ENCODE results near the gene RC3H1. TPM values are rescaled to one million over a fixed set of nuclear protein-coding genes. Genes with fewer than 3 reads are reported as not detected.

Gene RC3H1
- total and polyA plus RNA-seq, 2 experiments from 2014 or later = 6.8 to 24.5 TPM

DNA sequence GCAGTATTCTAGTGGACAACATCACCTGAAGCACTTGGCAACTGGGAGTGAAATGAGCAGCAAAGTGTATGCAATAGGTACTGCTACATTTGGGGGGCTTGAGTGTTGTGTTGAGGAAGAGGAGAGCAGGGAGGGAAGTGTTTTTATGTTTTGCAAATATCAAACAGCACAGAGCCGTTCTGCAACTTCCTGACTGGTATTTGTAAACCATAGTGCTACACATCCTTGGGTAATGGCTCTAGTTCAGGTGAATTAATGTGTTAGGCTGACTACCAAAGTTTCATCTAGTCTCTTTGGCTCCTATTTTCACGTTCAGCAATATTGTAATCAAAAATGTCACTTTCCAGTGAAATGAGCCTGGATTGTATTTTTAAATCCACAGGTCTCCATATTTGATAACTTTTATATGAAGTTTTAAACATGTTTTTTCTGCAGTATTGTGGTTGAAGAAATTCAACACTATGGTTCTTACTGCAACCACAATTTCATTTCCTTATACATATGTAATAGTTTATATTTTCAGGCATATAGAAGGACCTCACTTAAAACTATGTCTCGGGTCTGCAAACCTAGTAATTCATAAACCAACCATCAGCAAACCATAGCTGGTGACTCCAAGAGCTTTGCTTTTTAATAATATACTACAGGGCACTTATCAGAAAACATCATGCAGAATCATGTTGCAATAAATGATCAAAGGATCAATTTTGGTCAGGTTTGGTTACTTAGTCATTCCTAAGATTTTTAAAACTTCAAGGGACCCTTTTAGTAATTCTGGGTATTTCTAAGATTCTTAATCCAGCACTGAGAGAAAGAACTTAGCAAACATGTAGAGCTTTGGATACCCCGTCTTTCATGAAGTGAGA is 135.2 kb downstream of the RC3H1 start (continued):
- TF ChIP-seq, protein P1, sequence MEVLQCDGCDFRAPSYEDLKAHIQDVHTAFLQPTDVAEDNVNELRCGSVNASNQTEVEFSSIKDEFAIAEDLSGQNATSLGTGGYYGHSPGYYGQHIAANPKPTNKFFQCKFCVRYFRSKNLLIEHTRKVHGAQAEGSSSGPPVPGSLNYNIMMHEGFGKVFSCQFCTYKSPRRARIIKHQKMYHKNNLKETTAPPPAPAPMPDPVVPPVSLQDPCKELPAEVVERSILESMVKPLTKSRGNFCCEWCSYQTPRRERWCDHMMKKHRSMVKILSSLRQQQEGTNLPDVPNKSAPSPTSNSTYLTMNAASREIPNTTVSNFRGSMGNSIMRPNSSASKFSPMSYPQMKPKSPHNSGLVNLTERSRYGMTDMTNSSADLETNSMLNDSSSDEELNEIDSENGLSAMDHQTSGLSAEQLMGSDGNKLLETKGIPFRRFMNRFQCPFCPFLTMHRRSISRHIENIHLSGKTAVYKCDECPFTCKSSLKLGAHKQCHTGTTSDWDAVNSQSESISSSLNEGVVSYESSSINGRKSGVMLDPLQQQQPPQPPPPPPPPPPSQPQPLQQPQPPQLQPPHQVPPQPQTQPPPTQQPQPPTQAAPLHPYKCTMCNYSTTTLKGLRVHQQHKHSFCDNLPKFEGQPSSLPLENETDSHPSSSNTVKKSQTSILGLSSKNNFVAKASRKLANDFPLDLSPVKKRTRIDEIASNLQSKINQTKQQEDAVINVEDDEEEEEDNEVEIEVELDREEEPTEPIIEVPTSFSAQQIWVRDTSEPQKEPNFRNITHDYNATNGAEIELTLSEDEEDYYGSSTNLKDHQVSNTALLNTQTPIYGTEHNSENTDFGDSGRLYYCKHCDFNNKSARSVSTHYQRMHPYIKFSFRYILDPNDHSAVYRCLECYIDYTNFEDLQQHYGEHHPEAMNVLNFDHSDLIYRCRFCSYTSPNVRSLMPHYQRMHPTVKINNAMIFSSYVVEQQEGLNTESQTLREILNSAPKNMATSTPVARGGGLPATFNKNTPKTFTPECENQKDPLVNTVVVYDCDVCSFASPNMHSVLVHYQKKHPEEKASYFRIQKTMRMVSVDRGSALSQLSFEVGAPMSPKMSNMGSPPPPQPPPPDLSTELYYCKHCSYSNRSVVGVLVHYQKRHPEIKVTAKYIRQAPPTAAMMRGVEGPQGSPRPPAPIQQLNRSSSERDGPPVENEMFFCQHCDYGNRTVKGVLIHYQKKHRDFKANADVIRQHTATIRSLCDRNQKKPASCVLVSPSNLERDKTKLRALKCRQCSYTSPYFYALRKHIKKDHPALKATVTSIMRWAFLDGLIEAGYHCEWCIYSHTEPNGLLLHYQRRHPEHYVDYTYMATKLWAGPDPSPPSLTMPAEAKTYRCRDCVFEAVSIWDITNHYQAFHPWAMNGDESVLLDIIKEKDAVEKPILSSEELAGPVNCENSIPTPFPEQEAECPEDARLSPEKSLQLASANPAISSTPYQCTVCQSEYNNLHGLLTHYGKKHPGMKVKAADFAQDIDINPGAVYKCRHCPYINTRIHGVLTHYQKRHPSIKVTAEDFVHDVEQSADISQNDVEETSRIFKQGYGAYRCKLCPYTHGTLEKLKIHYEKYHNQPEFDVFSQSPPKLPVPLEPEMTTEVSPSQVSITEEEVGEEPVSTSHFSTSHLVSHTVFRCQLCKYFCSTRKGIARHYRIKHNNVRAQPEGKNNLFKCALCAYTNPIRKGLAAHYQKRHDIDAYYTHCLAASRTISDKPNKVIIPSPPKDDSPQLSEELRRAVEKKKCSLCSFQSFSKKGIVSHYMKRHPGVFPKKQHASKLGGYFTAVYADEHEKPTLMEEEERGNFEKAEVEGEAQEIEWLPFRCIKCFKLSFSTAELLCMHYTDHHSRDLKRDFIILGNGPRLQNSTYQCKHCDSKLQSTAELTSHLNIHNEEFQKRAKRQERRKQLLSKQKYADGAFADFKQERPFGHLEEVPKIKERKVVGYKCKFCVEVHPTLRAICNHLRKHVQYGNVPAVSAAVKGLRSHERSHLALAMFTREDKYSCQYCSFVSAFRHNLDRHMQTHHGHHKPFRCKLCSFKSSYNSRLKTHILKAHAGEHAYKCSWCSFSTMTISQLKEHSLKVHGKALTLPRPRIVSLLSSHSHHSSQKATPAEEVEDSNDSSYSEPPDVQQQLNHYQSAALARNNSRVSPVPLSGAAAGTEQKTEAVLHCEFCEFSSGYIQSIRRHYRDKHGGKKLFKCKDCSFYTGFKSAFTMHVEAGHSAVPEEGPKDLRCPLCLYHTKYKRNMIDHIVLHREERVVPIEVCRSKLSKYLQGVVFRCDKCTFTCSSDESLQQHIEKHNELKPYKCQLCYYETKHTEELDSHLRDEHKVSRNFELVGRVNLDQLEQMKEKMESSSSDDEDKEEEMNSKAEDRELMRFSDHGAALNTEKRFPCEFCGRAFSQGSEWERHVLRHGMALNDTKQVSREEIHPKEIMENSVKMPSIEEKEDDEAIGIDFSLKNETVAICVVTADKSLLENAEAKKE (CRISPR knock-in tag; IDR thresholded peaks at IDR 0.05) = no peak
- TF ChIP-seq, protein P2, sequence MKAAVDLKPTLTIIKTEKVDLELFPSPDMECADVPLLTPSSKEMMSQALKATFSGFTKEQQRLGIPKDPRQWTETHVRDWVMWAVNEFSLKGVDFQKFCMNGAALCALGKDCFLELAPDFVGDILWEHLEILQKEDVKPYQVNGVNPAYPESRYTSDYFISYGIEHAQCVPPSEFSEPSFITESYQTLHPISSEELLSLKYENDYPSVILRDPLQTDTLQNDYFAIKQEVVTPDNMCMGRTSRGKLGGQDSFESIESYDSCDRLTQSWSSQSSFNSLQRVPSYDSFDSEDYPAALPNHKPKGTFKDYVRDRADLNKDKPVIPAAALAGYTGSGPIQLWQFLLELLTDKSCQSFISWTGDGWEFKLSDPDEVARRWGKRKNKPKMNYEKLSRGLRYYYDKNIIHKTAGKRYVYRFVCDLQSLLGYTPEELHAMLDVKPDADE (IDR thresholded peaks at IDR 0.05) = no peak
- TF ChIP-seq ZNF114 (CRISPR knock-in tag; IDR thresholded peaks at IDR 0.05) = no peak

DNA sequence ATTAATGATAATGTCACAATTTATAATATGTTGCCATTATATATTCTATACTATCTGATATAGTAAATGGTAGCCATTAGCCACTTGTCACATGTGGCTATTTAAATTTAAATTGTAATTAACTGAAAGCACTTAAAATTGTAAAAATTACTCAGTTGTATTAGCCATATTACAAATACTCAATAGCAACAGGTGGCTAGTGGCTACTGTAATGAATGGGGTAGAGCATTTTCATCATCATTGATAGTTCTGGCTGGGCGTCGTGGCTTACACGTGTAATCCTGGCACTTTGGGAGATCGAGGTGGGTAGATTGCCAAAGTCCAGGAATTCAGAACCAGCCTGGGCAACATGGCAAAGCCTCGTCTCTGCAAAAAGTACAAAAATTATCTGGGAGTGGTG is 137.5 kb downstream of the RC3H1 start:
- no peak for DNase-seq (ENCODE audit: low spot score)
- Histone ChIP-seq H3K4me1 (ENCODE audit: insufficient read depth) (peaks cover 33% of the 10 kb centered on the region), H3K4me2 (no peak overlapping the region), H3K79me2 (replicated peaks; ENCODE audit: insufficient read depth) (peaks cover 11% of the 10 kb centered on the region), H3K36me3 (ENCODE audit: insufficient read depth) (no peaks in the 10 kb centered on the region), H3K27me3 (ENCODE audit: insufficient read depth) (no peaks in the 10 kb centered on the region), H3K9me2 (ENCODE audit: insufficient read depth) (no peaks in the 10 kb centered on the region), H3K4me3 (no peak overlapping the region), H2AFZ (no peak overlapping the region), H4K20me1 (replicated peaks; ENCODE audit: insufficient read depth) (no peaks in the 10 kb centered on the region), H3F3A (replicated peaks; ENCODE audit: low read depth) (no peaks in the 10 kb centered on the region), H3K27ac (ENCODE audit: low read depth) (no peak overlapping the region)
- Mint-ChIP-seq H3K4me3 (no peak overlapping the region), H3K36me3 (ENCODE audit: low read depth) (peaks cover 21% of the 10 kb centered on the region), H3K9me3 (no peaks in the 10 kb centered on the region), H3K4me1 (peaks cover 35% of the 10 kb centered on the region), H3K27me3 (ENCODE audit: insufficient read depth, low read depth, poor library complexity) (peaks cover 6% of the 10 kb centered on the region), H3K27ac (no peak overlapping the region)
- no peak for ATAC-seq
- TF ChIP-seq NANOG (IDR thresholded peaks at IDR 0.05; ENCODE audit: borderline replicate concordance) = no peak
- TF ChIP-seq, protein P3, sequence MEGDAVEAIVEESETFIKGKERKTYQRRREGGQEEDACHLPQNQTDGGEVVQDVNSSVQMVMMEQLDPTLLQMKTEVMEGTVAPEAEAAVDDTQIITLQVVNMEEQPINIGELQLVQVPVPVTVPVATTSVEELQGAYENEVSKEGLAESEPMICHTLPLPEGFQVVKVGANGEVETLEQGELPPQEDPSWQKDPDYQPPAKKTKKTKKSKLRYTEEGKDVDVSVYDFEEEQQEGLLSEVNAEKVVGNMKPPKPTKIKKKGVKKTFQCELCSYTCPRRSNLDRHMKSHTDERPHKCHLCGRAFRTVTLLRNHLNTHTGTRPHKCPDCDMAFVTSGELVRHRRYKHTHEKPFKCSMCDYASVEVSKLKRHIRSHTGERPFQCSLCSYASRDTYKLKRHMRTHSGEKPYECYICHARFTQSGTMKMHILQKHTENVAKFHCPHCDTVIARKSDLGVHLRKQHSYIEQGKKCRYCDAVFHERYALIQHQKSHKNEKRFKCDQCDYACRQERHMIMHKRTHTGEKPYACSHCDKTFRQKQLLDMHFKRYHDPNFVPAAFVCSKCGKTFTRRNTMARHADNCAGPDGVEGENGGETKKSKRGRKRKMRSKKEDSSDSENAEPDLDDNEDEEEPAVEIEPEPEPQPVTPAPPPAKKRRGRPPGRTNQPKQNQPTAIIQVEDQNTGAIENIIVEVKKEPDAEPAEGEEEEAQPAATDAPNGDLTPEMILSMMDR (conservative IDR thresholded peaks at IDR 0.05; ENCODE audit: low read depth in 2 of 2) = no peak
- no peak for TF ChIP-seq POLR2AphosphoS5 (IDR thresholded peaks at IDR 0.05; ENCODE audit: low read depth)
- TF ChIP-seq EZH2 (IDR thresholded peaks at IDR 0.05; ENCODE audit: low read depth, unreplicated experiment) = no peak
- TF ChIP-seq EZH2phosphoT487 (IDR thresholded peaks at IDR 0.05; ENCODE audit: unreplicated experiment) = no peak
- TF ChIP-seq STAT1 (IDR thresholded peaks at IDR 0.05; ENCODE audit: unreplicated experiment) = no peak
- TF ChIP-seq ZNF114 (CRISPR knock-in tag; IDR thresholded peaks at IDR 0.05) = no peak
- no peak for TF ChIP-seq CREB1 (CRISPR knock-in tag; IDR thresholded peaks at IDR 0.05; ENCODE audit: low read depth)
- TF ChIP-seq ZNF331 (CRISPR knock-in tag; IDR thresholded peaks at IDR 0.05; ENCODE audit: low read depth) = no peak
- TF ChIP-seq, protein P2 (IDR thresholded peaks at IDR 0.05) = no peak

Data from GM23338 (cell line).